Measurements from ENCODE around the gene PIAS3. TPM values are rescaled to one million over a fixed set of nuclear protein-coding genes. Genes with fewer than 3 reads are reported as not detected.

The PIAS3 gene
- total RNA-seq, 2 experiments from 2014 or later = 20.3 to 23.6 TPM

DNA sequence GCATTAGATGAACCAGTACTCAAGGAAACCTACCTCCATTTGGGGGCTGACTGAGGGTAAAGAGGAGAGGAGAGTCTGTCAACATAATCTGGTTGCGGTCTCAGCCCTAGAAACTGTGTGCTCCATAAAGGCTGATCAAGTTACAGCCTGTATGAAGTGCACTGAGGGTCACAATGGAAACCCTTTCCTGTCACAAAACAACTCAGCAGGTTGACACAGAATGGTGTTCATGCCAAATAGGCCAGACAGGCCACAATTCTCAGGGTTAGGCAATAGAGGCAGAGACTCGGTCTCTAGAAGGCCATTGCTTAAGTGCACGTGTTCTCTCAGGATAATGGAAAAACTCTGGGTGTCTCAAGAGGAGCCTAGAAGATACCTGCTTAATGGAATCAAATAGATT is 30.8 kb upstream of the PIAS3 start:
- Mint-ChIP-seq H3K27me3 (peaks cover 14% of the 10 kb centered on the region), H3K36me3 (no peaks in the 10 kb centered on the region), H3K4me1 (peaks cover 14% of the 10 kb centered on the region), H3K4me3 (no peak overlapping the region), H3K9me3 (ENCODE audit: low read depth) (no peaks in the 10 kb centered on the region), H3K27ac (no peak overlapping the region)
- ATAC-seq (no peak), DNase-seq (no peak)
- CTCF ChIA-PET = interaction anchor here (1.1 to 4.1 kb wide), 2 partner anchors 30 to 44 kb away, joined by 3 to 31 read pairs; partner anchors contain the start of gene NUDT17

DNA sequence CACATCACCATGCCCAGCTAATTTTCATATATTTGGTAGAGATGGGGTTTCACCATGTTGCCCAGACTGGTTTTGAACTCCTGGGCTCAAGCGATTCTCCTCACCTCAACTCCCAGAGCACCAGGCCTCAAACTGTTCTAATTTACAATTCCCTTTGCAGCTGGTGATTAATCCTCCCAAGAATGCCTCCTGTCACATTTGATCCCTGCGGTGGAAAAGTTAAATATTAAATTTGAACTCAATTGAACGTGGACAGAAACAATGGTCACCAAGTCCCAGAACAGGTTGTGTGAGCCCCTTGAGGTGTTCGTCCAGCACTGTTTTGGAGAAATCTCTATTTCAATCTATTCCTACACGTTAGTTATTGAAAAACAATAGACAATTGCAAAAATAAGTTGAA is 28.8 kb upstream of the PIAS3 start:
- H3K27me3 Mint-ChIP-seq = peaks cover 32% of the 10 kb centered on the region
- no peak overlapping the region for H3K4me3 Mint-ChIP-seq
- CTCF ChIA-PET = interaction anchor here (0.7 to 1.3 kb wide), 2 partner anchors 42 to 92 kb away, joined by 3 to 4 read pairs; partner anchors contain the start of gene NUDT17

DNA sequence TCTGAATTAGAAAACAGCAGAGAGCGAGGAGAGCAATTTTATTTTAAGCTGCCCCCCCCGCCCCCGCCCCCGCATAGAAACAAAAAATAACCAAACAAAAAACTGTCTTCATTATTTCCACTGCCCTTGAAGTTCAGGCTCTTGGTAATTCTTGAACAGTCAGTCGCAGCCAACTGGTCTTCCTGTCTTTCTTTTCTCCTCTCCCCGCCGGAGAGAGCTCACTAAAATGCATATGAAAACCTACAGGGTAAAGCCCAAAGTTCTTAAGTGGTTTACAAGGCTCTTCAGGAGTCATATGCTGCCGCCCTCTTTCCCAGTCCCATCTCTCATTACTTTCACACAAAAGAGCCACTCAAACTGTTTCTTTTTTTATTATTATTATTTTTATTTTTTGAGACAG is 27.9 kb upstream of the PIAS3 start:
- peaks cover 34% of the 10 kb centered on the region for H3K27me3 Mint-ChIP-seq
- no peak for DNase-seq
- no peaks in the 10 kb centered on the region for H3K36me3 Mint-ChIP-seq
- H3K4me1 Mint-ChIP-seq = peaks cover 16% of the 10 kb centered on the region
- CTCF ChIA-PET = interaction anchor here (0.6 to 5.2 kb wide), 5 partner anchors 22 to 93 kb away, joined by 3 to 26 read pairs (median 3); partner anchors contain the start of gene NUDT17
- peak overlapping the region; percentile 28 for H3K4me3 Mint-ChIP-seq
- no peak for ATAC-seq
- no peaks in the 10 kb centered on the region for H3K9me3 Mint-ChIP-seq (ENCODE audit: low read depth)
- H3K27ac Mint-ChIP-seq = no peak overlapping the region

More for the DNA sequence above, 28.8 kb upstream of the PIAS3 start:
- Mint-ChIP-seq H3K36me3 (no peaks in the 10 kb centered on the region), H3K27ac (no peak overlapping the region), H3K4me1 (peaks cover 16% of the 10 kb centered on the region), H3K9me3 (ENCODE audit: low read depth) (no peaks in the 10 kb centered on the region)
- DNase-seq (no peak), ATAC-seq (no peak)

DNA sequence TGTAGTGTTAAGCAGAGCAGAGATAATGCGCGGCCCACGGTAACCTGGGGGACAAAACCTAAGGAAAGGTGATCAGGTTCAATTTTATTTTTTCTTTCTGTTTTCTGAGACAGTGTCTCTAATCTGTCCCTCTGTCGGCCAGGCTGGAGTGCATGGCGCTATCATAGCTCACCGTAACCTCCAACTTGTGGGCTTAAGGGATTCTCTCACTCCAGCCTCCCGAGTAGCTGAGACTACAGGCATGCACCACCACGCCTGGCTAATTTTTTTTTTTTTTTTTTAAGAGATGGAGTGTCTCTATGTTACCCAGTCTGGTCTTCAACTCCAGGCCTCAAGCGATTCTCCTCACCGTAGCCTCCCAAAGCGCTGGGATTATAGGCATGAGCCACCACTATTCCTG is 27.5 kb upstream of the PIAS3 start:
- DNase-seq = no peak
- no peaks in the 10 kb centered on the region for H3K36me3 Mint-ChIP-seq
- CTCF ChIA-PET = interaction anchor here (0.6 to 5.2 kb wide), 5 partner anchors 13 to 93 kb away, joined by 3 to 26 read pairs (median 3); partner anchors contain the start of gene NUDT17
- no peak for ATAC-seq
- H3K27ac Mint-ChIP-seq = no peak overlapping the region
- no peaks in the 10 kb centered on the region for H3K9me3 Mint-ChIP-seq (ENCODE audit: low read depth)
- H3K27me3 Mint-ChIP-seq = peaks cover 34% of the 10 kb centered on the region
- peaks cover 16% of the 10 kb centered on the region for H3K4me1 Mint-ChIP-seq
- H3K4me3 Mint-ChIP-seq = peak overlapping the region; percentile 74

DNA sequence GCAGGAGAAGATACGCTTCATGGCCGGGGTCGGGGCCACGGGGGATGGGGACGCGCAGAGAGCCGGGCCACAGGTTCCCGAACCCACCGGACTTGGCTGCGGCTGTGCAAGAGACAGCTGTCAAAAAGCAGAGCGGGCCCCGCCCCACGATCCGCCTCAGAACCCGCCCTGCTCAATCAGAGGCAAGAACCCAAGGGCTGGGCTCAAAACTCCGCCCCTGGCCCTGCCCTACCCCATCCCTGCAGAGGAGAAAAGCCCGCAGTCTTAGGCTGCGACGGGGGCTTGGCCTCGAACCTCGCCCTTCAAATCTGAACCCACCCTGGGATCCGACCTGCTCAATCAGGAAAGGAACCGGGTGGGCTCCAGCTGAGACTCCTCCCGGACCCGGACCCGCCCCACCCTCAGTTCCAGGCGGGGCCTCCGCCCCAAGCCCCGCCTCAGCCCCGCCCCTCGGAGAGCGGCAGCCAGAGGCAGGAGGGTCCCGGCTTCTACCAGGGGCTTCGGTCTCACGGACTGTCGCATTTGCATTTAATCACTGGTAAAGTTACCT is 26.9 kb upstream of the PIAS3 start, which contains the start of gene ANKRD35:
Gene ANKRD35, minus strand, starts transcription at position 129 of the 550 bp plus-strand sequence. Its CDS starts 108 bp downstream, at position 21.
- DNase-seq (peak; percentile 94), ATAC-seq (peak; percentile 100)
- H3K9me3 Mint-ChIP-seq (ENCODE audit: low read depth) = no peaks in the 10 kb centered on the region
- H3K27ac Mint-ChIP-seq = peak within 1 kb of the TSS; percentile 19
- CTCF ChIA-PET = interaction anchor here (0.8 to 5.2 kb wide), 7 partner anchors 7 to 121 kb away, joined by 3 to 26 read pairs (median 3); partner anchors contain the start of genes ITGA10 and NUDT17
- no peaks in the 10 kb centered on the region for H3K36me3 Mint-ChIP-seq
- peaks cover 34% of the 10 kb centered on the region for H3K27me3 Mint-ChIP-seq
- peak within 1 kb of the TSS; percentile 74 for H3K4me3 Mint-ChIP-seq
- peaks cover 16% of the 10 kb centered on the region for H3K4me1 Mint-ChIP-seq

DNA sequence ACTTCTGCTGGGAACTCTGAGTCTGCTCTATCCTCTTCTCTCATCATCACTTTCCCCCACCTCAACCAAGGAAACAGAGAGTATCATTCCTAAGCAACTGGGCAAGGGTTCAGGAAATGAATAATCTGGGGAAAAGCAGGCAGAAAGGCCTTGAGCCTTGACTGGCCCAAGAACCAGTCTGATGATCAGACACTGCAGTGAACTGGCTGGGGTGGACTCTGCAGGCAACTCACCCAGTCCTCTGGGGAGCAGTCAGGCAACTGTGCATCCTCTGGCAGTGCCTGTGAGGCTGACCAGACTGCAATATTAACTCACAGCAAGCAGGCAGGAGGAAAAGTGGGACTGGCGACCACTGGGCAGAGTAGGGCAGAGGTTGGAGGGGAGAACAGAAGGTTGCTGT is 25.8 kb upstream of the PIAS3 start:
- Mint-ChIP-seq H3K36me3 (no peaks in the 10 kb centered on the region), H3K4me1 (peaks cover 16% of the 10 kb centered on the region), H3K9me3 (ENCODE audit: low read depth) (no peaks in the 10 kb centered on the region), H3K27me3 (peaks cover 41% of the 10 kb centered on the region), H3K4me3 (no peak overlapping the region), H3K27ac (no peak overlapping the region)
- ATAC-seq (no peak), DNase-seq (no peak)
- CTCF ChIA-PET = interaction anchor here (0.7 to 5.2 kb wide), 4 partner anchors 8 to 111 kb away, joined by 3 to 26 read pairs (median 8); partner anchors contain the start of genes ITGA10 and NUDT17

DNA sequence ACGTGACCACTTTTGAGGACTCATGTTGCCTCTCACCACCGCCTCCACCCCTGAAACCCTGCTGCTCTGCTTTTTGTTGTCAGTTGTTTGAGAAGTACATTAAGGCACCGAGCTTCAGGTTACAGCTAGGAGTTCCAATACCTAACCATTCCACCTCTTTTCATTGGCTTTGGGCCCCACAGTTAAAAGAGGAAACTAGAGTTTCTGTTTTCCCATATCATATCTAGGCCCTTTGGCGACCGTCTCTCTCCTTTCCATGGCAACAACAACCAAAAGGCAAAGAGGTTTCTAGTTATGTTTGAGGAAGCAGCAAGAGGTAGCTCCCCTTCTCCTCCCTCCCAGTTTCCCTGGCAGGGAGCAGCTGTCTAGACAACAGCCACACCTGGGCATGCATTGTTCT is 20.9 kb upstream of the PIAS3 start:
- CTCF ChIA-PET = interaction anchor here (2.2 to 3.8 kb wide), 4 partner anchors 12 to 34 kb away, joined by 8 to 17 read pairs (median 13); partner anchors contain the start of genes ITGA10 and NUDT17
- Mint-ChIP-seq H3K4me1 (peaks cover 5% of the 10 kb centered on the region), H3K4me3 (no peak overlapping the region), H3K27me3 (peaks cover 47% of the 10 kb centered on the region), H3K9me3 (ENCODE audit: low read depth) (no peaks in the 10 kb centered on the region), H3K27ac (no peak overlapping the region), H3K36me3 (no peaks in the 10 kb centered on the region)
- no peak for DNase-seq
- no peak for ATAC-seq

DNA sequence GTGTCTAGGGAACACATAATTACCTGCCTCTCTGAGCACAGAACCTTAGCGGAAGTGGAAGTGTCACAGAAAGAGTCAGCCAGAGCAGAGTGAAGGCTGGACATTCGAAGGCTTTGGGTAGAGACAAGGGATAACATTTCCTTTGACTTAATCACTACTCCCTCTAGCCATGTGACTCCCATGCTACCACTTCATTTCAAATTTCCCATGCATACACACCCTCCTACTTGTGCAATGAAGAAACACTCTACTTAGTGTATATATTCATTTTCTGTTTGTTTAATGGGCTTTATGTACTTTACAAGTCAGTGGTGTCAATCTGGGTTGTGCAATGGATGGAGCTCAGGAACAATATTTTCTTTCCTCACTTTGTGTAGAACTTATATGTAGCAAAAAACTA is 19.8 kb upstream of the PIAS3 start:
- no peak for DNase-seq
- no peak for ATAC-seq
- H3K27me3 Mint-ChIP-seq = peaks cover 47% of the 10 kb centered on the region
- no peak overlapping the region for H3K27ac Mint-ChIP-seq
- CTCF ChIA-PET = interaction anchor here (0.8 to 2.4 kb wide), 5 partner anchors 13 to 33 kb away, joined by 3 to 9 read pairs (median 4); partner anchors contain the start of genes ITGA10, NUDT17 and PIAS3
- no peaks in the 10 kb centered on the region for H3K9me3 Mint-ChIP-seq (ENCODE audit: low read depth)
- H3K4me1 Mint-ChIP-seq = peaks cover 2% of the 10 kb centered on the region
- H3K4me3 Mint-ChIP-seq = no peak overlapping the region
- H3K36me3 Mint-ChIP-seq = no peaks in the 10 kb centered on the region

DNA sequence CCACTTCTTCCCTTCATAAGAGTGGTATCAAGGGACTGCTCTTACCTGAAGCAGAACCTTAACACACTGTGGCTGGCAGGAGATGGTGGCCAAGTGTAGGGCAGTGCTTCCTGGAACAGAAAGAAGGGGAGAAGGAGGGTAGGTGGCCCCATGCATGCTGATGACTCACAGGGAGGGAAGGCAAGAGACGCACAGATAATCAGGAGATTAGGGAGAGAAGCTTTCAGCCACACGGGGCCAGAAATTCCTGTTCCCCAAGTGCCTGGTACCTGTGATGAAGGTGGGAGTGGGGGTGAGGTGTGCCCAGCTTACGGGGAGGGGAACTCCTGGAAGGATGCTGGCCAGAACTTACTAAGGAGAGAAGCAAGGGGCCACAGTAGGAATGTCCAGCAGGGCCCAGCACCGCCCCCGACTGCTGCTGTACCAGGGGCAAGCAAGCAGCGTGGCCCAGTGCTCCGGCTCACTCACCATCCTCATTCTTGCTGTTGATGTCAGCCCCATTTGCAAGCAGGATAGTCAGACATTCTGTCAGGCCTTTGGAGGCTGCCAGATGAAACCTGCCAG is 19.1 kb upstream of the PIAS3 start:
- Mint-ChIP-seq H3K9me3 (ENCODE audit: low read depth) (no peaks in the 10 kb centered on the region), H3K4me1 (peaks cover 3% of the 10 kb centered on the region), H3K36me3 (no peaks in the 10 kb centered on the region), H3K27me3 (peaks cover 49% of the 10 kb centered on the region), H3K4me3 (no peak overlapping the region), H3K27ac (no peak overlapping the region)
- CTCF ChIA-PET = interaction anchor here (0.8 to 2.0 kb wide), 4 partner anchors 14 to 33 kb away, joined by 3 to 5 read pairs (median 4); partner anchors contain the start of genes NUDT17 and PIAS3
- no peak for DNase-seq
- ATAC-seq = no peak

DNA sequence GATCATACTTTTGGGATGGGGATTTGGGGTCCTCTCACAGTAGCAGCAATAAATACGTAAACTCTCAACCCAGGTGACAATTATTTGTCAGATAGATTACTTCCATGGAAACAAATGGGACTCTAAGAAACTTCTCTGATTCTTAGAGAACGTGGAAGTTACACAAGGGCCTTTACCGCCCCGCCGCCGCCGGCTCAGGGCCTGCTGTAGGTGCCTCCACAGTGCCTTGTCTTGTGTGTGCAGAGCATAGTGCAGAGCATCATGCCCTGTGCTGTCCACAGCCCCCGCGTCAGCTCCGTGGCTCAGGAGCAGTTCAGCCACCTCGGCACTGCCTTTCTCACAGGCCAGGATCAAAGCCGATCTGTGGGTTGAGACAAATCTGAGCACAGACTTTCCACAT is 15.8 kb upstream of the PIAS3 start:
- no peaks in the 10 kb centered on the region for H3K36me3 Mint-ChIP-seq
- ATAC-seq (no peak), DNase-seq (no peak)
- H3K27ac Mint-ChIP-seq = no peak overlapping the region
- peaks cover 46% of the 10 kb centered on the region for H3K27me3 Mint-ChIP-seq
- H3K9me3 Mint-ChIP-seq (ENCODE audit: low read depth) = no peaks in the 10 kb centered on the region
- H3K4me1 Mint-ChIP-seq = peaks cover 19% of the 10 kb centered on the region
- H3K4me3 Mint-ChIP-seq = no peak overlapping the region
- CTCF ChIA-PET = interaction anchor here (1.5 to 9.3 kb wide), 3 partner anchors 15 to 144 kb away, joined by 3 to 83 read pairs (median 51); partner anchors contain the start of genes NUDT17 and PIAS3

DNA sequence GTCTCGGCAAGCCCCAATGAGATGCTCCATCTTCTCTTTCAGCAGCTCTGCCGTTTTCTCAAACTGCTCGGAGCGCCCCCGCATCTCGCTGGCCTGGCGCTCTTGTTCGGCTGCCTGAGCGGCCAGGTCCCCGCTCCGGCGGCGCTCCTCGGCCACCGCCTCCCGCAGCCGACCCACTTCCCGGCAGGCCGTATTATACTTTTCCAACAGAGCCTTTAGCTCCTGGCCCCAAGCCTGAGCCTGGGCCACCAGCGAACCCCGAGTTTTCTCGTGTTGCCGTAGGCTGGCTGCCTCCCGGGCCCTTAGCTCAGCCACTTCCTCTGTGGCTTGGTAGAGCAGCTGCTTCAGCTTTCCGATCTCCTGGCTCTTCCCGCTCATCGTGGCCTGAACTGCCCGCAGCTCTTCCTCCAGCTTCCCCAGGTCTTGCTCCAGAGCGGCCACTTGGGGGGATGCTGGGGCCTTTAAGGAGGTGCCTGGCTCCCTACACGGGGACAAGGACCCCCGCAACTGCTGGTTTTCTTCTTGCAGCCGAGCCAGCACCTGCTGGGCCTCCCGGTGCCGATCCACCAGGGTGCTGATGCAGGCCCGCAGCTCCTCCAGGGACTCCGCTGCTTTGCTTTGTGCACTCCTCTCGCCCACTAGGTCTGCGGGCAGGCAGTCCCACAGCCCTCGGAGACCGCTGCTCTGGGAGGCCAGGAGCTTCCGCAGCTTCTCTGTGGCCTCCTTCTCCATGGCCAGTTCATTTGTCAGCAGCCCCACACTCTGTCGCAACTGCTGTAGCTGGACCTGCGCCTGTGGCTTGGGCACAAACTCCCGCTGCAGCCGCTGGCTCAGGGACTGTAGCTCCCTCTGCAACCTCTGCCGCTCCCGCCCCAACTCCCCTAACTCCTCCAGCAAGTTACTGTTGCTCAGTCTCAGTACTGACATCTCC is 13.4 kb upstream of the PIAS3 start:
- peak overlapping the region; percentile 41 for H3K27ac Mint-ChIP-seq
- peak; percentile 88 for ATAC-seq
- H3K27me3 Mint-ChIP-seq = peaks cover 41% of the 10 kb centered on the region

DNA sequence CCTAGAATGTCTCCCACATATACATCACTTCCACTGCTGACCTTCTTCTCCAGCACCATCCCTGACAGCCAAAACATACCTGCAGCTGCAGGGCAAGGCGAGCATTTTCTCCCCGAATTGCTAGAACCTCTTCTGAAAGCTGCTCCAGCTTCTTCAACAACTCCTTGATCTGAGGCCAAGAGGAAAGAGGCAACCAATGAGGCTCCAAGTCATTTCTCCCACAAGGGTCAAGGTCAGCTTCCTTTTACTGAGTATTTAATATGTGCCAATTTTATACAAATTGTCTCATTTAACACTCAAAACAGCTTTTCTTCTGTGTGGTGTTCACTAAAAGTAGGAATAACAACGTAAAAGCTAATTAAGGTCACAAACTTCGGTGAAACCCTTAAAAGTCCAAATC is 9.4 kb upstream of the PIAS3 start:
- CTCF ChIA-PET = interaction anchor here (1.1 to 9.3 kb wide), 5 partner anchors 9 to 59 kb away, joined by 3 to 83 read pairs (median 4); partner anchors contain the start of genes NUDT17, PIAS3 and RBM8A
- Mint-ChIP-seq H3K9me3 (ENCODE audit: low read depth) (no peaks in the 10 kb centered on the region), H3K27me3 (peaks cover 27% of the 10 kb centered on the region), H3K4me1 (peaks cover 17% of the 10 kb centered on the region), H3K36me3 (no peaks in the 10 kb centered on the region), H3K4me3 (no peak overlapping the region), H3K27ac (no peak overlapping the region)
- no peak for ATAC-seq
- no peak for DNase-seq

More for the DNA sequence above, 13.4 kb upstream of the PIAS3 start:
- H3K4me3 Mint-ChIP-seq = peak overlapping the region; percentile 73
- CTCF ChIA-PET = interaction anchor here (0.6 to 9.3 kb wide), 10 partner anchors 10 to 163 kb away, joined by 3 to 83 read pairs (median 4); partner anchors contain the start of genes NUDT17 and PIAS3
- H3K36me3 Mint-ChIP-seq = no peaks in the 10 kb centered on the region
- DNase-seq = peak; percentile 70
- peaks cover 17% of the 10 kb centered on the region for H3K4me1 Mint-ChIP-seq
- H3K9me3 Mint-ChIP-seq (ENCODE audit: low read depth) = no peaks in the 10 kb centered on the region
